ENCODE measurements around the gene SPRED3. TPM values are rescaled to one million over a fixed set of nuclear protein-coding genes. Genes with fewer than 3 reads are reported as not detected.
A peak's percentile ranks its signal among the peaks of the same experiment; 100 is the strongest.

SPRED3 gene
- total RNA-seq, 1 donor from 2014 or later, result 5.2 TPM

- no peak for DNase-seq (ENCODE audit: low read depth)
- H3K4me3 ChIP-seq (ENCODE audit: low read depth, low read length), result no peak overlapping the region
- no peak for TF ChIP-seq CTCF (conservative IDR thresholded peaks at IDR 0.05; ENCODE audit: low read depth, low read length)
Observed at GRCh38 chr19:38383184-38383583, 5.3 kb upstream of the SPRED3 start.

GRCh38 chr19:38383743-38384142 is 4.8 kb upstream of the SPRED3 start:
- DNase-seq (ENCODE audit: low read depth), result no peak
- no peak for TF ChIP-seq CTCF (conservative IDR thresholded peaks at IDR 0.05; ENCODE audit: low read depth, low read length)
- no peak overlapping the region for H3K4me3 ChIP-seq (ENCODE audit: low read depth, low read length)

- TF ChIP-seq CTCF (conservative IDR thresholded peaks at IDR 0.05; ENCODE audit: low read depth, low read length), result peak; percentile 30
- no peak overlapping the region for H3K4me3 ChIP-seq (ENCODE audit: low read depth, low read length)
- DNase-seq (ENCODE audit: low read depth), result no peak
Observed at GRCh38 chr19:38384209-38385027, 4.1 kb upstream of the SPRED3 start.

- no peak overlapping the region for H3K4me3 ChIP-seq (ENCODE audit: low read depth, low read length)
- no peak for DNase-seq (ENCODE audit: low read depth)
- TF ChIP-seq CTCF (conservative IDR thresholded peaks at IDR 0.05; ENCODE audit: low read depth, low read length), result no peak
Observed at GRCh38 chr19:38385057-38385803, 3.3 kb upstream of the SPRED3 start.

- no peak overlapping the region for H3K4me3 ChIP-seq (ENCODE audit: low read depth, low read length)
- no peak for TF ChIP-seq CTCF (conservative IDR thresholded peaks at IDR 0.05; ENCODE audit: low read depth, low read length)
- no peak for DNase-seq (ENCODE audit: low read depth)
Observed at GRCh38 chr19:38385804-38386257, 2.7 kb upstream of the SPRED3 start.

- no peak overlapping the region for H3K4me3 ChIP-seq (ENCODE audit: low read depth, low read length)
- TF ChIP-seq CTCF (conservative IDR thresholded peaks at IDR 0.05; ENCODE audit: low read depth, low read length), result no peak
Observed at GRCh38 chr19:38386300-38386970, 2.1 kb upstream of the SPRED3 start.

More at GRCh38 chr19:38386300-38386970, 2.1 kb upstream of the SPRED3 start:
- DNase-seq (ENCODE audit: low read depth), result no peak

All from epithelial cell of proximal tubule (primary cell).